ENCODE results near the gene TRMO. TPM values are rescaled to one million over a fixed set of nuclear protein-coding genes. Genes with fewer than 3 reads are reported as not detected.

Gene TRMO
- total RNA-seq, 1 experiment from 2014 or later, result 10.0 TPM

DNA sequence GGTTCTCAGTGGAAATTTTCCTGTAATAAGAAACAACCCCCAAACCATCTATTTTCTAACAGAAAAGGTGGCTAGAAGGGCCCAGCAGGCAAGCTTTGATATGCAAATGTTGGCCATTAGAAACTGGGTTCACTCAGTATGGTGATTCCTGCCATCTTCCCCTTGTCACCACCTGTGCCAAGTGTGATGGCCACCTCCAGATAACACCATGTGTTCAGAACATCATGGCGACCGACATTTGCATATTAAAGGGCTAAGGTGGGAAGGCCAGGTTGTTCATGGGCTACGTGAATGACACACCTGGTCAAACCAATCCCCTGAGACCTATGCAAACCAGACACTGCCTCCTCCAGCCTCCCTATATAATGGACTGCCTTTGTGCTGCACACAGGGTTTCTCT, 48.9 kb downstream of the TRMO start:
- no peaks in the 10 kb centered on the region for H3K27me3 Mint-ChIP-seq (ENCODE audit: insufficient read depth, unreplicated experiment)
- CTCF ChIA-PET, result interaction anchor here (0.7 kb wide), 1 partner anchor 471 kb away, joined by 4 read pairs; no protein-coding TSS in a partner anchor
- intact Hi-C loops (cut with micrococcal nuclease; ENCODE audit: unreplicated experiment), result no loop called here
- Histone ChIP-seq H3K4me1 (no peaks in the 10 kb centered on the region; the same call in 1 of the 2 replicates), H3K4me3 (ENCODE audit: low read depth, low read length) (no peak overlapping the region), H3K27me3 (replicated peaks; ENCODE audit: control insufficient read depth, insufficient read depth, low read length) (no peaks in the 10 kb centered on the region), H3K9me3 (no peaks in the 10 kb centered on the region), H3K36me3 (ENCODE audit: control insufficient read depth, insufficient read depth, low read length) (no peaks in the 10 kb centered on the region)
- no peaks in the 10 kb centered on the region for H3K36me3 Mint-ChIP-seq (ENCODE audit: insufficient read depth, unreplicated experiment)
- no peaks in the 10 kb centered on the region for H3K9me3 Mint-ChIP-seq (ENCODE audit: unreplicated experiment)
- TF ChIP-seq, protein P1, sequence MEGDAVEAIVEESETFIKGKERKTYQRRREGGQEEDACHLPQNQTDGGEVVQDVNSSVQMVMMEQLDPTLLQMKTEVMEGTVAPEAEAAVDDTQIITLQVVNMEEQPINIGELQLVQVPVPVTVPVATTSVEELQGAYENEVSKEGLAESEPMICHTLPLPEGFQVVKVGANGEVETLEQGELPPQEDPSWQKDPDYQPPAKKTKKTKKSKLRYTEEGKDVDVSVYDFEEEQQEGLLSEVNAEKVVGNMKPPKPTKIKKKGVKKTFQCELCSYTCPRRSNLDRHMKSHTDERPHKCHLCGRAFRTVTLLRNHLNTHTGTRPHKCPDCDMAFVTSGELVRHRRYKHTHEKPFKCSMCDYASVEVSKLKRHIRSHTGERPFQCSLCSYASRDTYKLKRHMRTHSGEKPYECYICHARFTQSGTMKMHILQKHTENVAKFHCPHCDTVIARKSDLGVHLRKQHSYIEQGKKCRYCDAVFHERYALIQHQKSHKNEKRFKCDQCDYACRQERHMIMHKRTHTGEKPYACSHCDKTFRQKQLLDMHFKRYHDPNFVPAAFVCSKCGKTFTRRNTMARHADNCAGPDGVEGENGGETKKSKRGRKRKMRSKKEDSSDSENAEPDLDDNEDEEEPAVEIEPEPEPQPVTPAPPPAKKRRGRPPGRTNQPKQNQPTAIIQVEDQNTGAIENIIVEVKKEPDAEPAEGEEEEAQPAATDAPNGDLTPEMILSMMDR (IDR thresholded peaks at IDR 0.05; ENCODE audit: insufficient read depth in 1 of 2, low read depth in 1 of 2, low read length in 1 of 2, severe bottlenecking in 1 of 2, unreplicated experiment in 1 of 2), result no peak
- H3K27ac Mint-ChIP-seq (ENCODE audit: unreplicated experiment), result no peak overlapping the region
- H3K4me1 Mint-ChIP-seq (ENCODE audit: low read depth, unreplicated experiment), result no peaks in the 10 kb centered on the region
- no peak for DNase-seq
- BruUV-seq (replicated peaks), result no TSS peak
- POLR2A ChIA-PET, result no interaction called here
- no peak overlapping the region for H3K4me3 Mint-ChIP-seq (ENCODE audit: unreplicated experiment)

- BruUV-seq (replicated peaks), result no TSS peak
- Histone ChIP-seq H3K4me3 (ENCODE audit: low read depth, low read length) (no peak overlapping the region), H3K4me1 (no peaks in the 10 kb centered on the region), H3K27me3 (replicated peaks; ENCODE audit: control insufficient read depth, insufficient read depth, low read length) (no peaks in the 10 kb centered on the region), H3K36me3 (ENCODE audit: control insufficient read depth, insufficient read depth, low read length) (no peaks in the 10 kb centered on the region), H3K9me3 (peaks cover 18% of the 10 kb centered on the region)
- Mint-ChIP-seq H3K9me3 (ENCODE audit: unreplicated experiment) (peaks cover 17% of the 10 kb centered on the region), H3K36me3 (ENCODE audit: insufficient read depth, unreplicated experiment) (no peaks in the 10 kb centered on the region), H3K27me3 (ENCODE audit: insufficient read depth, unreplicated experiment) (no peaks in the 10 kb centered on the region), H3K4me3 (ENCODE audit: unreplicated experiment) (no peak overlapping the region), H3K27ac (ENCODE audit: unreplicated experiment) (no peak overlapping the region), H3K4me1 (ENCODE audit: low read depth, unreplicated experiment) (no peaks in the 10 kb centered on the region)
- intact Hi-C loops (cut with micrococcal nuclease; ENCODE audit: unreplicated experiment), result no loop called here
- TF ChIP-seq, protein P1 (IDR thresholded peaks at IDR 0.05; ENCODE audit: insufficient read depth in 1 of 2, low read depth in 1 of 2, low read length in 1 of 2, severe bottlenecking in 1 of 2, unreplicated experiment in 1 of 2), result no peak
- POLR2A ChIA-PET, result no interaction called here
- CTCF ChIA-PET, result no interaction called here
- DNase-seq, result no peak
Measured at GRCh38 chr9:97868859-97869258, 53.4 kb downstream of the TRMO start.

- peaks cover 18% of the 10 kb centered on the region for H3K9me3 ChIP-seq
- no peaks in the 10 kb centered on the region for H3K4me1 ChIP-seq
- peaks cover 17% of the 10 kb centered on the region for H3K9me3 Mint-ChIP-seq (ENCODE audit: unreplicated experiment)
- ChIA-PET POLR2A (no interaction called here), CTCF (no interaction called here)
- H3K4me3 Mint-ChIP-seq (ENCODE audit: unreplicated experiment), result no peak overlapping the region
- BruUV-seq (replicated peaks), result no TSS peak
- no peaks in the 10 kb centered on the region for H3K27me3 Mint-ChIP-seq (ENCODE audit: insufficient read depth, unreplicated experiment)
- no peak for DNase-seq
- H3K36me3 ChIP-seq (ENCODE audit: control insufficient read depth, insufficient read depth, low read length), result no peaks in the 10 kb centered on the region
- no peak overlapping the region for H3K4me3 ChIP-seq (ENCODE audit: low read depth, low read length)
- H3K4me1 Mint-ChIP-seq (ENCODE audit: low read depth, unreplicated experiment), result no peaks in the 10 kb centered on the region
- no peak overlapping the region for H3K27ac Mint-ChIP-seq (ENCODE audit: unreplicated experiment)
- no peaks in the 10 kb centered on the region for H3K36me3 Mint-ChIP-seq (ENCODE audit: insufficient read depth, unreplicated experiment)
- intact Hi-C loops (cut with micrococcal nuclease; ENCODE audit: unreplicated experiment), result no loop called here
- no peaks in the 10 kb centered on the region for H3K27me3 ChIP-seq (replicated peaks; ENCODE audit: control insufficient read depth, insufficient read depth, low read length)
- TF ChIP-seq, protein P1 (IDR thresholded peaks at IDR 0.05; ENCODE audit: insufficient read depth in 1 of 2, low read depth in 1 of 2, low read length in 1 of 2, severe bottlenecking in 1 of 2, unreplicated experiment in 1 of 2), result no peak
Measured at GRCh38 chr9:97866848-97867247, 55.5 kb downstream of the TRMO start.

All from Caco-2 (cell line).